Activated T-cell treated with anti-CD3 and anti-CD28 coated beads, Interleukin-2, amount 50 U/mL, for 48 hours (primary cell): Measurements from ENCODE around the gene TMSB15B.
"Not testable (repeated sequence)": the region's sequence is repeated elsewhere in the genome, so short reads cannot be mapped to it uniquely, and the experiment has no call there.

Experiments
- DNase-seq, 2 experiments: peaks; one replicate each; pipeline ENCODE4 v3.0.0-alpha.2; 2020

The TMSB15B gene

DNA sequence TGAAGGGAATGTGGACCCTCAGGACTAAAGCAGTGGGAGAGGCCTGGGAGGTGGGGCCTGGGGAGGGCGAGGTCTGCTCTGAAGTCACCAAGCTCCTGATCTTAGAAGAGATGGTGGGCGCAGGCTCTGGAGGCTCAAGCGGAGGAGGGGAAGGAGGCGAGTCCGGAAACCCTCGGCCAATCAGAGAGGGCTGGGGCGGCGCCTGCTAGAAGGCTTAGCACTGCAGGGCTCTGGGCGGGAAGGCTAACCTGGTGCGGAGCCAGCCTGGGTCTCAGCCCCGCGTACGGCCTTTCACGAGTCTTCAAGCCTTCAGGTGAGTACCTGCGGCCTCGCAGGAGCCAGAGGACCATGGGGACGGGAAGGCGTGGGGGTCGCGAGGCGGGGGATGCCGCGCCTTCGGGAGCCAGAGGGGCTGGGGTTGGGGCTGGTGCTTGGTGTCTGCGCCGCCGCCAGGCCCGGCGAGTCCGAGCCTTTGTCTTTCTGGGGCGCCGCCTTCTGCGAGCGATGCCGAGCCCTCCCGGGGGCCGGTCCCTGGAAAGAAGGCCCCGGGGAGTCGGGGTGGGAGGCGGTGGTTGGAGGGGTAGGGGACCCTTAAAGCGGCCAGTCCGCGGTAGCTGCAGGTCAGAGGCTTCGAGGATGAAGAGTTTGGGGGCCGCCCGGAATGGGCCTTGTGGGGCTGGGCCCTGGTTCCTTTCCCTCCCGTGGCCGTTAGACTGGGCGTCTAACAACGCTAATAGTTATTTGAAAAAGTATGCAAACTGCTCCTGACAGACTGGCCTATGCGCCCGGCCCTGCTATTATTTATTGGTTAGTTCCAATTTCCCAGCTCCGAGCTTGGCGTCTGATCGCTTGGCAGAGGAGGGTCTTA is at the start of gene TMSB15B:
TMSB15B (plus strand) TSS at position 217 of the 868 bp plus-strand sequence.
- not testable (repeated sequence) for DNase-seq

GRCh38 chrX:103913356-103914020 is 48.9 kb upstream of the TMSB15B start:
- no peak for DNase-seq

- DNase-seq = peak; percentile 58 to 69
Measured at GRCh38 chrX:103918050-103918449, 44.4 kb upstream of the TMSB15B start.

- peak; percentile 71 to 76 for DNase-seq
Measured at GRCh38 chrX:103918571-103919269, 43.7 kb upstream of the TMSB15B start.

DNA sequence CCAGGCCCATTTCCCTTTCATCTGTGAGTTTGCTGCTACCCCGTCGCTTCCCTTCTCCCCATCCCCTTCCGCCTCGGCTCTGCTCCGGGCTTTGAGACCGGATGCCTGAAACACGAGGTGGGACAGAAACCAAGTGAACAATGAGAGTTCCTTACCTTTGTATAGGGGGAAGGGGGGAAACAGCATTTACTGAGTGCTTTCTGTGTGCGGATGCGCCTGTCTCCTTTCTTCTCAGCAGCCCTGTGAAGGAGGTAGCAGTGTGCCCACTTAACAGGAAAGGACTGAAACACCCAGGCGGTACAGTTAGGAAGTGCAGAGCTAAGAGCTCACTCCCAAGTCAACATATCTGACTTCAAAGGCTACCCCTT is 43.2 kb upstream of the TMSB15B start:
- no peak for DNase-seq

DNA sequence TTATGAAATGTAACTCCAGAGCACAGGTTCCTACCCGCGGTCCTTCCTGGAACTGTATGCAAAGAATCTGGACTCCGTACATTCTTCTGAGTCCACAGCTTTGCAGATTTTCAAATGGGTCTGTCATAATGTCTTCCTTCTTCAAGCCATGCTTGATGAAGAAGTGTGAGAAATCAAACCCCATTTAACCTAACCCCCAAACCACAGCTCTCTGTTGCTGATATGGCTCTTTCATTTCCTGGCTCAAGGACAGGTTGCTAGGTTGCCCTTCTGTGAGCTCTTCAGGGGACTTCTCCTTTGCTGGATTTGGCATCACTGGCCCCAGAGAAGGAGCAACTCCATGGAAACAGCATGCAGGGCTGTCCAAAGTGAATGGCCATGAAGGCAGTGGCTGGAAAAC is 41.9 kb upstream of the TMSB15B start:
- DNase-seq = not testable (repeated sequence)

GRCh38 chrX:103927030-103927429 is 35.4 kb upstream of the TMSB15B start:
- no peak for DNase-seq

- DNase-seq = no peak
Measured at GRCh38 chrX:103927633-103928032, 34.8 kb upstream of the TMSB15B start.

GRCh38 chrX:103932133-103932532 is 30.3 kb upstream of the TMSB15B start:
- DNase-seq = no peak

DNA sequence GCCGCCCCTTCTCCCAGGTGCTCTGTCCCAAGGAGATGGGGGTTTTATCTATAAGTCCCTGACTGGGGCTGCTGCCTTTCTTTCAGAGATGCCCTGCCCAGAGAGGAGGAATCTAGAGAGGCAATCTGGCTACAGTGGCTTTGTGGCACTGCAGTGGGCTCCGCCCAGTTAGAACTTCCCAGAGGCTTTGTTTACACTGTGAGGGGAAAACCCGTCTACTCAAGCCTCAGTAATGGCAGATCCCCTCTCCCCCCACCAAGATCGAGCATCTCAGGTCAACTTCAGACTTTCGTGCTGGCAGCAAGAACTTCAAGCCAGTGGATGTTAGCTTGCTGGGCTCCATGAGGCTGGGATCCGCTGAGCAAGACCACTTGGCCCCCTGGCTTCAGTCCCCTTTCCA is 22.2 kb upstream of the TMSB15B start:
- DNase-seq = not testable (repeated sequence)

- no peak for DNase-seq
Measured at GRCh38 chrX:103941201-103941975, 21.0 kb upstream of the TMSB15B start.

DNA sequence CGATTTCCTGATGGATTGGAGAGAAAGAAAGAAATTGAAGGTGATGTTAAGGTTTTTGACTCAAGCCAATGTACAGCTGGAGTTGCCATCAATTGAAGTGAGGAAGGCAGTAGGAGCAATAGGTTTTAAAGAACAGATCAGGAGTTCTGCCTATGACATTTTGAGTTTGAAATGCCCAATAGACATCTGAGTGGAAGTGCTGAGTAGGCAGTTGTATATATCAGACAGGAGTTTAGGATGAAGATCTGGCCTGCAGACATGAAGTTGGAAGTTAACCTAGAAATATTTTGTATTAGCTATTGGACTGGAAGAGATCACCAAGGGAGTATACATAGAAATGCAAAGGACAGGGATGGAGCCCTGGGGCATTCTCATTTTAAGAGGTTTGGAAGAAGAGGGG is 12.9 kb upstream of the TMSB15B start:
- no peak for DNase-seq

DNA sequence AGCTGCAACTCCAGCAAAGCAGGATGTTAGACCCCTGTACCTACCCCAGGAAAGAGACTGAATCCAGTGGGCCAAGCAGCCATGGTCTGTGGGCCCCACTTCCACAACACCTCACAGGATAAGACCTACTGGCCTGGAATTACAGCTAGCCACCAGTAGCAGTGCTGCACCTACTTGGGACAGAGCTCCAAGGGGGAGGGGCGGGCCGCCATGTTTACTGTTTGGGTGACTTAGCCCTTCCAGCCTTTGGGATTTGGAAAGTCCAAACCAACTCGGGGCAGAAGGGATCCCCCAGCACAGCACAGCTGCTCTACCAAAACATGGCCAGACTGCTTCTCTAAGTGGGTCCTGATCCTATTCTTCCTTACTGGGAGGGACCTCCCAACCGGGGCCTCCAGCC is 9.1 kb upstream of the TMSB15B start:
- no peak for DNase-seq

DNA sequence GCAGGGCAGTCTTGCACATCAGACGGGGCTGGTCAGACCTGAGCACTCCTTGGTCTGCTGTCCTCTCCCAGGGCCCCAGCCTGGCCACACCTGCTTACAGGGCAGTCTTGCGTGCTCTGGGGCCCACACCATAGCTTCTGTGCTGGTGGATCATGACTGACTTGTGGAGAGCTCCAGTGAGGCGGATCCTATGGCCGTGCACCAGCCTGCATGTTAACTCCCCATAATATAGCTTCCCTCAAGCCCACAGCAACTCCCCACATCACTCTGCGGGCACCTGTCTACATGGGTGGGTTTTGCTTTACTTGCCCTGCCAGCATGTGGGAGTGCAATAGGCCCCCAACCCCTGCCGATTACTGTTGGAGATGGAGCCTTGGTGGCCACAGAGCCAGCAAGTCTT is 8.2 kb upstream of the TMSB15B start:
- no peak for DNase-seq

DNA sequence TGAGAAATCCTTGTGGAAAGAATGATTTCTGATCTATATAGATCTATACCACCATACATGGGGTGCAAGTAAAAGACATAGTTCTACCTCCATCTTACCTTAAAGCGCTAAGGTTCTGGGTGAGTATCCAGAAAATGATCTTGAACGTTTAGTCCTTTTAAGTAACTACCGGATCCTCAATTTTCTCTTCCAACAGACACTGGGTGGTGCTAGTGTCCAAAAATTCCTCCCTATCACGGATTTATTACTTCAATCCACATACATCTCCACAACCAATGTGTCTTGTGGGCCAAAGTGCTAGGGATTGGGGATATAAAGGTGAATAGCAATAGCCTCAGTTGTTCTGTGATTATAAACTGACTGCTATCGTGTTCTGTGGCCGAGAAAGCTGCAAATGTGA is 1.8 kb upstream of the TMSB15B start:
- not testable (repeated sequence) for DNase-seq

DNA sequence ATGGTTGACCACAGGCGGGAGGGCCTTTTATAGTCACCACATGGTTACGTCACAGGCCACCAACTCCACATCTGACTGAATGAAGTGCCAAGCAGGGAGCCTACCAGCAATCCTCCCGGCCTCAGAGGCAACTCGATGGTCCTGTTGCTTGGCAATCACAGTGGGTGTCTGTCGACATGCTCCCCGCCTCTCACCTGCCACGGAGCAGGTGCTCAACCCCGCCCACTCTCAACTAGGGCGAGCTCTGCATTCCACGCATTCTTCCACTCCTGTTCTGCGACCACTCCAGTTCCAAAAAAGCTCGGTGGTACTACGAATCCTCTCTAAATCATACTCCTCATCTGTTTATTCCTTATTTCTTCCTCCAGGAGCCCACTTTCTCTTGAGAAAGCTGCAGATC is 21.1 kb downstream of the TMSB15B start:
- DNase-seq = not testable (repeated sequence)

GRCh38 chrX:103999234-103999633 is 36.8 kb downstream of the TMSB15B start:
- DNase-seq = no peak

DNA sequence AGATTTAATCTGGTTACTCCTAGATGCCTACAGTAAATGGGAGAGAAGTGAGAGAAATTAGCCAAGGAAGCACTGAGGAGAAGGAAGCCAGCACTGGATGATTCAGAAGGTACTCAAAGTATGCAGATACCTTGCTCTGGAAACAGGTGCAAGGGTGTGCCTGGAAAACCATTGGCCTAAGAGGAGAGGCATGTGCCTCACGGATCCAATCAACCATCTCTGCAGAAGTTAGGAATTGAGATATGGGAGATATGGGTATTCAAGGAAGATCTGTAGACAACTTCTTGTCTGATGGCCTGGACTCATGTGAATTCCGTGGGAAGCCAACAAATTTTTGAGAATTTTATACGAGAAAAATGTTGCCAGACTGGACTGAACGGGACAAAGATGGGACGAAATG is 46.4 kb downstream of the TMSB15B start:
- no peak for DNase-seq

- DNase-seq = no peak
Measured at GRCh38 chrX:104013158-104013557, 50.7 kb downstream of the TMSB15B start.

GRCh38 chrX:104013606-104014005 is 51.2 kb downstream of the TMSB15B start, which contains the start of gene H2BW1:
Gene H2BW1, minus strand, starts transcription at chrX:104013708. Its CDS starts 132 bp downstream, at chrX:104013576.
- DNase-seq = no peak

- not testable (repeated sequence) for DNase-seq
Measured at GRCh38 chrX:104015576-104015975, 53.1 kb downstream of the TMSB15B start.
